MCF 10A (cell line): Measurements from ENCODE around the gene GOLGA8M. TPM values are rescaled to one million over a fixed set of nuclear protein-coding genes. Genes with fewer than 3 reads are reported as not detected.
"Not testable (repeated sequence)": the region's sequence is repeated elsewhere in the genome, so short reads cannot be mapped to it uniquely, and the experiment has no call there.

Experiments used
- BruUV-seq: library from RNA; stranded (reverse); fragments of 400-500 nt; replicated peaks from 2 replicates; lab custom pipeline; 2021; lab: Mats Ljungman, UMichigan
- CTCF ChIA-PET: fragments of 300-600 bp; sonication (Branson Sonifier 250); formaldehyde crosslinking; extraction: SDS; loops from one replicate; lab custom pipeline; 2021; ENCODE audit warnings: antibody characterized with exemption, inconsistent platforms; lab: Yijun Ruan, JAX
- POLR2A ChIA-PET: fragments of 300-600, 350-650 bp; sonication (Branson Sonifier 250); formaldehyde crosslinking; extraction: SDS; loops from one replicate; lab custom pipeline; 2020; ENCODE audit warnings: antibody characterized with exemption, inconsistent platforms; lab: Yijun Ruan, JAX
- DNase-seq: peaks from one replicate; pipeline ENCODE4 v3.0.0-alpha.2; 2018; ENCODE audit not compliant: unreplicated experiment
- H3K27ac Mint-ChIP-seq: one replicate; pipeline ENCODE4 v1.8.0; 2022; ENCODE audit warnings: mild to moderate bottlenecking, low read depth, mixed read lengths; ENCODE audit not compliant: unreplicated experiment
- H3K27me3 Mint-ChIP-seq: one replicate; pipeline ENCODE4 v1.8.0; 2022; ENCODE audit warnings: mixed read lengths; ENCODE audit not compliant: insufficient read depth, unreplicated experiment
- H3K36me3 Mint-ChIP-seq: one replicate; pipeline ENCODE4 v1.8.0; 2022; ENCODE audit warnings: mild to moderate bottlenecking, moderate library complexity, mixed read lengths; ENCODE audit not compliant: insufficient read depth, unreplicated experiment
- H3K4me1 Mint-ChIP-seq: one replicate; pipeline ENCODE4 v1.8.0; 2022; ENCODE audit warnings: mixed read lengths; ENCODE audit not compliant: insufficient read depth, unreplicated experiment
- H3K4me3 Mint-ChIP-seq: one replicate; pipeline ENCODE4 v1.8.0; 2022; ENCODE audit warnings: mild to moderate bottlenecking, moderate library complexity, mixed read lengths; ENCODE audit not compliant: unreplicated experiment
- H3K9me3 Mint-ChIP-seq: one replicate; pipeline ENCODE4 v1.8.0; 2022; ENCODE audit warnings: mixed read lengths; ENCODE audit not compliant: unreplicated experiment
- intact Hi-C: fragments of 100-400 bp; cut with micrococcal nuclease; formaldehyde crosslinking; loops from 2 replicates; pipeline ENCODE4 v1.14.1; 2022
- total RNA-seq: library from RNA; stranded (reverse); gene quantifications from 2 replicates; pipeline ENCODE4 v1.2.3, GENCODE V29; 2022
- TF ChIP-seq, protein P1 (sequence below): fragments of 200-600 bp; IDR thresholded peaks from one replicate; pipeline ENCODE4 v1.8.0; 2022; ENCODE audit warnings: antibody characterized with exemption, mild to moderate bottlenecking; ENCODE audit not compliant: unreplicated experiment

GOLGA8M gene
- total RNA-seq, 1 experiment from 2014 or later, result 1.2 TPM

DNA sequence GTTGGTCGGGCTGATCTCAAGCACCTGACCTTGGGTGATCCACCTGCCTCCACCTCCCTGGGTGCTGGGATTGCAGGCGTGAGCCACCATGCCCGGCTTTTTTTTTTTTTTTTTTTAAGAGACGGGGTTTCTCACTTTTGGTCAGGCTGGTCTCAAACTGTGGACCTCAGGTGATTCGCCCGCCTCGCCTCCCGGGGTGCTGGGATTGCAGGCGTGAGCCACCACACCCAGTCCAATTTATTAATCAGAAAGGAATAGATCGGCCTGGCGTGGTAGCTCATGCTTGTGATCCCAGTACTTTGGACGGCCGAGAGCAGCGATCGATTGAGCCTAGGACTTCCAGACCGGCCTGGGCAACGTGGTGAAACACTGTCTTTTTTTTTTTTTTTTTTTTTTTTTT is 13.9 kb upstream of the GOLGA8M start:
- Mint-ChIP-seq H3K9me3 (no peaks in the 10 kb centered on the region), H3K27ac (no peak overlapping the region), H3K36me3 (no peaks in the 10 kb centered on the region), H3K27me3 (no peaks in the 10 kb centered on the region), H3K4me1 (no peaks in the 10 kb centered on the region), H3K4me3 (no peak overlapping the region)
- ChIA-PET CTCF (no interaction called here), POLR2A (no interaction called here)
- no TSS peak for BruUV-seq
- TF ChIP-seq, protein P1, sequence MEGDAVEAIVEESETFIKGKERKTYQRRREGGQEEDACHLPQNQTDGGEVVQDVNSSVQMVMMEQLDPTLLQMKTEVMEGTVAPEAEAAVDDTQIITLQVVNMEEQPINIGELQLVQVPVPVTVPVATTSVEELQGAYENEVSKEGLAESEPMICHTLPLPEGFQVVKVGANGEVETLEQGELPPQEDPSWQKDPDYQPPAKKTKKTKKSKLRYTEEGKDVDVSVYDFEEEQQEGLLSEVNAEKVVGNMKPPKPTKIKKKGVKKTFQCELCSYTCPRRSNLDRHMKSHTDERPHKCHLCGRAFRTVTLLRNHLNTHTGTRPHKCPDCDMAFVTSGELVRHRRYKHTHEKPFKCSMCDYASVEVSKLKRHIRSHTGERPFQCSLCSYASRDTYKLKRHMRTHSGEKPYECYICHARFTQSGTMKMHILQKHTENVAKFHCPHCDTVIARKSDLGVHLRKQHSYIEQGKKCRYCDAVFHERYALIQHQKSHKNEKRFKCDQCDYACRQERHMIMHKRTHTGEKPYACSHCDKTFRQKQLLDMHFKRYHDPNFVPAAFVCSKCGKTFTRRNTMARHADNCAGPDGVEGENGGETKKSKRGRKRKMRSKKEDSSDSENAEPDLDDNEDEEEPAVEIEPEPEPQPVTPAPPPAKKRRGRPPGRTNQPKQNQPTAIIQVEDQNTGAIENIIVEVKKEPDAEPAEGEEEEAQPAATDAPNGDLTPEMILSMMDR, result no peak
- DNase-seq, result no peak
- intact Hi-C loops, result no loop called here

DNA sequence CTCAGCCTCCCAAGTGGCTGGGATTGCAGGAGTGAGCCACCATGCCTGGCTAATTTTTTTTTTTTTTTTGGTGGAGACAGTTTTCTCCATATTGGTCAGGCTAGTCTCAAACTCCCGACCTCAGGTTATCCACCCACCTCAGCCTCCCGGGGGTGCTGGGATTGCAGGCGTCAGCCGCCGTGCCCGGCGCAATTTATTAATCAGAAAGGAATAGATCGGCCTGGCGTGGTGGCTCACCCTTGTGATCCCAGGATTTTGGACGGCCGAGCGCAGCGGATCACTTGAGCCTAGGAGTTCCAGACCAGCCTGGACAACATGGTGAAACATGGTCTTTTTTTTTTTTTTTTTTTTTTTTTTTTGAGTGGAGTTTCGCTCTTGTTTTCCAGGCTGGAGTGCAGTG is 13.3 kb upstream of the GOLGA8M start:
- CTCF ChIA-PET, result no interaction called here
- no TSS peak for BruUV-seq
- no peak overlapping the region for H3K27ac Mint-ChIP-seq

DNA sequence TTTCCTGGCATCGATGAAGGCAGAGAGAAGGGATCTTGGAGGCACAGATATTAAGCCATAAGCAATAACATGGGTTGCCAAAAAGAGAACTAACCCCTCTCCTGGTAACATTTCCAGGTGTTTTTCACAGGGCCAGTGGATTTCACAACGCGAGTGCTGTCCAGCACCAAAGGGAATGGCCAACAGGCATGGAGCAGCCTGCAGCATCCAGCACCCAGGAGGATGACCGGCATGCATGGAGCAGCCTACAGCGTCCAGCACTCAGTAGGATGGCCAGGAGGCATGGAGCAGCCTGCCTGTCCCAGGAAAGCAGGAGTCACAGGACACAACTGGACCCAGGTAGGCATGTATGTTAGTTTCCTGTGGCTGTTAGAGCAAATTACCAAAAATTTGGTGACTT is 11.8 kb upstream of the GOLGA8M start:
- POLR2A ChIA-PET, DNase-seq, H3K27me3 Mint-ChIP-seq, H3K9me3 Mint-ChIP-seq, H3K36me3 Mint-ChIP-seq, intact Hi-C loops, H3K27ac Mint-ChIP-seq, H3K4me3 Mint-ChIP-seq, CTCF ChIA-PET, BruUV-seq, H3K4me1 Mint-ChIP-seq: not testable (repeated sequence)

More for the DNA sequence above, 13.3 kb upstream of the GOLGA8M start:
- Mint-ChIP-seq H3K9me3 (no peaks in the 10 kb centered on the region), H3K36me3 (no peaks in the 10 kb centered on the region), H3K27me3 (no peaks in the 10 kb centered on the region), H3K4me1 (no peaks in the 10 kb centered on the region), H3K4me3 (no peak overlapping the region)
- intact Hi-C loops, result no loop called here
- TF ChIP-seq, protein P1, result no peak
- POLR2A ChIA-PET, result no interaction called here
- no peak for DNase-seq

DNA sequence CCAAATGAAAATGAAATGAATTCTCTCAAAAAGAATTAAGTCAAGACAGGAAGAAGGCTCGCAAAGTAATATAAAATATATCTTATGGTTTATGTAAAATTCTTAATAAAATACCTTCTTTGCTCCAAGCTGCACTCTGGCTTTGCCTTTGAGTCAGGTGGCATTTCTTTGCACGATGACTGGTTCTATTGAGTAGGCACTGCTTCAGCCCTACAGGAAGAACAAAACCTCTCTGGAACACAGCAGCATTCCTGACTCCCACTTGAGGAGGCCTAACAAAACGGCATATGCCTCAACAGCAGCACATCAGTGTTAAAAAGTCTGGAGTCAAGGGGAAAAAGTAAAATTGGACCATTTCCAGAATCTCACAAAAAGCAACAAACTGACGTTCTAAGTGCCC is 7.4 kb upstream of the GOLGA8M start:
- POLR2A ChIA-PET, H3K27ac Mint-ChIP-seq, intact Hi-C loops, CTCF ChIA-PET, DNase-seq, H3K4me3 Mint-ChIP-seq, H3K9me3 Mint-ChIP-seq, H3K27me3 Mint-ChIP-seq, H3K36me3 Mint-ChIP-seq, BruUV-seq, H3K4me1 Mint-ChIP-seq: not testable (repeated sequence)

DNA sequence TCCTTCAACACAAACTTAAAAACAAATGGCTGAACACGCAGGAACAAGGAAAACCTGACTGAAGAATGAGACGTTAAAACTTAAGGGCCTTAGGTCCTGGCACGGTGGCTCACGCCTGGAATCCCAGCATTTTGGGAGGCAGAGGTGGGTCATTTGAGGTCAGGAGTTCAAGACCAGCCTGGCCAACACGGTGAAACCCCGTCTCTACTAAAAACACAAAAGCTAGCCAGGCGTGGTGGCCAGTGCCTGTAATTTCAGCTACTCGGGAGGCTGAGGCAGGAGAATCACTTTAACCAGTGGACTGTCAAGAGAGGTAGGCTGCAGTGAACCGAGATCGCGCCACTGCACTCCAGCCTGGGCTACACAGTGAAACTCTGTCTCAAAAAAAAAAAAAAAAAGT is 6.4 kb upstream of the GOLGA8M start:
- POLR2A ChIA-PET, DNase-seq, H3K4me1 Mint-ChIP-seq, H3K27me3 Mint-ChIP-seq, CTCF ChIA-PET, H3K36me3 Mint-ChIP-seq, H3K9me3 Mint-ChIP-seq, H3K27ac Mint-ChIP-seq, BruUV-seq, intact Hi-C loops, H3K4me3 Mint-ChIP-seq: not testable (repeated sequence)

DNA sequence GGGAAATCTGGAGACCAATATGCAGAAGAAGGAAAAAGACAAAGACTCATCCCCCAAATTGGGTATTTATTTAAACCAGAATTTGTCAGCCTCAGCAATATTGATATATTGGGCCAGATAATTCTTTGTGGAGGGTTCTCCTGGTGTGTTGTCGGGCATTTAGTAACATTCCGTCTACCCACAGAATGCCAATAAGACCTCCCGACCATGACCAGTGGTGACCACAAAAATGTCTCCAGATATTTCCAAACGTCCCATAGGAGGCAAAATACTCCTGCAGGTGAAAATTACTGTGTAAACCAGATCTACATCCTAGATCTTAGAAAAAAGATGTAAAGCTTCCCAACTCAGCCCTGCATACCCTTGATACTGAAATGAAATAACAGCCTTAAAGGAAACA is 2.0 kb upstream of the GOLGA8M start:
- CTCF ChIA-PET, DNase-seq, H3K4me1 Mint-ChIP-seq, H3K27me3 Mint-ChIP-seq, H3K9me3 Mint-ChIP-seq, H3K27ac Mint-ChIP-seq, H3K4me3 Mint-ChIP-seq, POLR2A ChIA-PET, H3K36me3 Mint-ChIP-seq, intact Hi-C loops, BruUV-seq: not testable (repeated sequence)

DNA sequence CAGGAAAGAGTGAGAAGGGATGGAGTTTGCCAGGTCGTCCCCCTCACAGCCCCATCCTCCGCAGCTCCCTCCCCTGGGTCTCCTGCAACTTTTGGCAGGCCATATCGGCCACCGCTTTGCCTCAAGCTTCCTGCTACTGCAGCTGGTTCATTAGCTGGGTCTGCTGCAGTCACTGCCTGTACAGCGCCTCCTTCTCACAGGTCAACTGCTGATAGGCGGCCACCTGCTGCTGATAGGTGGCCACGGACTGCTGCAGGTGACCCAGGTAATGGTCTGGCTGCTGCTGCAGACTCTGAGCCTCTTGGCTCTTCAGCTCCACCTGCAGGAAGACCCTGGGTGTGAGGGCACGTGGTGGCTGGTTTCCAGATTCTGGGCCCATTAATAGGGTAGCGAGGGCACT is 8.3 kb downstream of the GOLGA8M start:
- POLR2A ChIA-PET, H3K9me3 Mint-ChIP-seq, BruUV-seq, intact Hi-C loops, H3K4me1 Mint-ChIP-seq, H3K27ac Mint-ChIP-seq, CTCF ChIA-PET, H3K36me3 Mint-ChIP-seq, H3K27me3 Mint-ChIP-seq, DNase-seq, H3K4me3 Mint-ChIP-seq: not testable (repeated sequence)

DNA sequence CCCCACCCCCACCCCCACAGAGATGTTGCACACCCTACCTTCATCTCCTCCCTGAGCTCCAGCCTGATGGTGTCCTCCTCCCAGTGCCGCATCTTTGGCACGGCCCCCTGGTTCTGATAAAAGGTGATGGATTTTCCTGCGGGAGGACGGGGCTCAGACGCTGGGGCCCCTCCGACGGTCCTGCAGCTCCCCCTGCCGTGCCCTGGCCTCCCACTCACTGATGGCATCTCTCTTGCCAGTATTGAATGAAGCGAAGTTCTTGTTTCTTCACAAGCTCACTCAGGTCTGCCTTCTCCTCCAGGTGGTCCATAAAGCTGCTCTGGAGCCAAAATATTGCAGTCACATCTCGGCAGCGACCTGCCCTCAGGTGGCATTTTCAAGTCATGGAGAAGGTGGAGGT is 9.8 kb downstream of the GOLGA8M start:
- H3K36me3 Mint-ChIP-seq, H3K4me1 Mint-ChIP-seq, H3K4me3 Mint-ChIP-seq, H3K27ac Mint-ChIP-seq, H3K27me3 Mint-ChIP-seq, POLR2A ChIA-PET, intact Hi-C loops, BruUV-seq, H3K9me3 Mint-ChIP-seq, DNase-seq: not testable (repeated sequence)
- CTCF ChIA-PET, result interaction anchor here (0.6 kb wide), 1 partner anchor 585 kb away, joined by 4 read pairs; no protein-coding TSS in a partner anchor
